ENCODE data around the gene HS6ST1.

Gene HS6ST1

DNA sequence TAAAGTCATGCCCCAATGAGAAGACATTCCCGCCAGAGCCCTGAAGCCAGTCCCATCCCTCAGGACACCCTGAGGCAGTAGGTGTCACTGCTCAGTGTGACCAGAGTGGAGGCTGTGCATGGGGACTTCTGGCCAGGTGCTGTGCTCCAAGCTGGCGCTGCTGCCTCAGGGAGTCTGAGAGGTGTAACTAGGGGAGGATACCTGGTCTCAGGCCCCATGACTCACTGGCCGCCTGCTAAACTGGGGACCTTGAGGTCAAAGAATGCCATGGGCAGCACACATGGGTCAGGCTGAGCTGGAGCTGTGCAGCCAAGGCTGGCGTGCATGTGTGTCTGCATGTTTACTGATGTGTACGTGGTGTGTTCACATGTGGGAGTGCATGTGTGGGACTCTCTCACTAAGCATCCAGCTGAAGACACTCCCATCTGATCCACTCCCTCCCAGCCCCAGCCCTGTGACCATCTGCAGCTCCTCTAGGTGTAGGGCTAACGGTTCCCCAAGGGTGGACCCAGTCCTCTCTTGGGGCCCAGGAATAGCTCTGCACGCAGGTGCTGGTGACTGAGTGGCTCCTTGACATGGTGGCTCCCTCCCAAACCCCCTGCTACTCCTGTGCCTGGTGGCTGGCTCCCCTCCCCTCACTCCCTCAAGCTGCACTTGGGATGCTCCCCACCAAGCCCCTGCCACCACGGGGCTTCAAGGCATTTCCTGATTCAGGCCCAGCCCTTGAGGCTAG lies 16.5 kb downstream of the HS6ST1 start:
- H3K27ac ChIP-seq, result no peak overlapping the region
- no peak for TF ChIP-seq CTCF (conservative IDR thresholded peaks at IDR 0.05)

DNA sequence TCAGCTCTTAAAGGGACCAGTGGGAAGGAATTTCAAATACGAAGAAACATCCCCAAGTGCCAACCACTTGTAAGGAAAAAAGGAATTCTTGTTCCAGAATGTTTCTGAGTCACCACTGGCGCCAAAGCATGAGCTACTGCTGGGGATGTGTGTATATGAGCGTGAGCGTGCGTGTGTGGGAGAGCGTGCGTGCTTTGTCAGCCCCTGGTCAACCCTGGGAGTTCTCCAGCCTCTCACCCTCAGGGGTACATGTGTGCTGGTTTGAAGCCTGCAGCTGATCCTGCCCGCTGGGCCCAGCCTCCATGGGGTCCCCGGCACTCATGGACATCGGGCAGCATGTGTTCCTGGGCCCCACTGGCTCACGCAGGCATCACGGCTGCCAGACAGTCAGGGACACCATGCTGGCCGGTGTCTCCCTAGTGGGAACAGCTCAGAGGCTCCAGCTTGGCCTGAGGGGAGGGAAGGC lies 17.1 kb downstream of the HS6ST1 start:
- H3K27ac ChIP-seq, result no peak overlapping the region
- no peak for TF ChIP-seq CTCF (conservative IDR thresholded peaks at IDR 0.05)

GRCh38 chr2:128301021-128301420 lies 17.6 kb downstream of the HS6ST1 start:
- H3K27ac ChIP-seq, result no peak overlapping the region
- no peak for TF ChIP-seq CTCF (conservative IDR thresholded peaks at IDR 0.05)

GRCh38 chr2:128300151-128301020 lies 18.3 kb downstream of the HS6ST1 start:
- H3K27ac ChIP-seq, result no peak overlapping the region
- TF ChIP-seq CTCF (conservative IDR thresholded peaks at IDR 0.05), result no peak

DNA sequence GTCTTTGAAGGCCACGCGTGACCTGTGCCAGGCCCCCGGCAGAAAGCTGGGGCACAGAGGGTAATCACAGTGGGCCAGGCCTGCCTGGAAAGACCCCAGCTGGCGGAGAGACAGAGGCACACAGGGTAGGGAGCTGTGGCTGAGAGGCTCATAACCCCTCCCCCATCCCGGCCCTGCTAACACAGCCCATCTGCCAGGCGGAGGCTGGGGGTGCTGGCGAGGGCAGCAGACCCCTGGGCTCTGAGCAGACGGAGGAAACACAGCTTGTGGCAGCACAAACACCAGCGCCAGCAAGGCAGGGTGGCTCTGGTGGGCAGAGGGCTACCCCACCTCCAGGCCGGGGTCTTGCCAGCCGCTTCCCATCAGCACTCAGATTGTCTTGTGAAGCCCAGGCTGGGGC lies 19.0 kb downstream of the HS6ST1 start:
- no peak for TF ChIP-seq CTCF (conservative IDR thresholded peaks at IDR 0.05)
- H3K27ac ChIP-seq, result no peak overlapping the region

DNA sequence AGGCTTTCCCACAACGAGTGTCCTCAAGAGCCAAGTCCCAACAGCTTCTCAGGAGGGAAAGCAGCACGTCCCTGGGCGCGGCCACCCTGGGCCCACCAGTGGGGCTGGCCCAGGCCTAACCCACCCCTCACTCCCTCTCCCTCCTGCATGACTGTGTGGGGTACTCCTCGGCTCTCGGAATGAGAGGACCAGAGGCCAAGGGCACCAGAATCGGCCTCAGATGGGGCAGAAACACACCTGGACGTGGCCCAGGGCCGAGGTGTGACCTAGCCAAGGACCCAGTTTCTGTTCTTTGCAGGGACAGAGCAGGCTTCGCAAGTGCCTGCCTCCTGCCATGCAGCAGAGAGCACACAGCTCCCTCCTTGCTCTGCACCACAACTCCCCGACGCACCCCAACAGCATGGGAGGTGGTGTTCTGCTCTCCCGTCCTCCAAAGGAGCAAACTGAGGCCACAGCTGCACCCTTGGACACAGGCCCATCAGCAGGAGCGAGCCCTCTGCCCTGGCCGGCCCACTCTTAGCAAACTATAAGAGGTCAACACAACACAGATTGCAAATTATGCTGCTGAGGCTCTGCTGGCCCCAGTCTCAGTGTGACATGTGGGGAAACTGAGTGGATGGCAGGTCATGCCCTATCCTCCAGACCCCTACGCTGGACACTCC lies 19.7 kb downstream of the HS6ST1 start:
- H3K27ac ChIP-seq, result no peak overlapping the region
- TF ChIP-seq CTCF (conservative IDR thresholded peaks at IDR 0.05), result no peak

GRCh38 chr2:128298286-128298685 lies 20.4 kb downstream of the HS6ST1 start:
- H3K27ac ChIP-seq, result no peak overlapping the region

More at GRCh38 chr2:128298286-128298685, 20.4 kb downstream of the HS6ST1 start:
- no peak for TF ChIP-seq CTCF (conservative IDR thresholded peaks at IDR 0.05)

All from VCaP (cell line).